Measurements from ENCODE around the gene LY6G5B.

Gene LY6G5B

DNA sequence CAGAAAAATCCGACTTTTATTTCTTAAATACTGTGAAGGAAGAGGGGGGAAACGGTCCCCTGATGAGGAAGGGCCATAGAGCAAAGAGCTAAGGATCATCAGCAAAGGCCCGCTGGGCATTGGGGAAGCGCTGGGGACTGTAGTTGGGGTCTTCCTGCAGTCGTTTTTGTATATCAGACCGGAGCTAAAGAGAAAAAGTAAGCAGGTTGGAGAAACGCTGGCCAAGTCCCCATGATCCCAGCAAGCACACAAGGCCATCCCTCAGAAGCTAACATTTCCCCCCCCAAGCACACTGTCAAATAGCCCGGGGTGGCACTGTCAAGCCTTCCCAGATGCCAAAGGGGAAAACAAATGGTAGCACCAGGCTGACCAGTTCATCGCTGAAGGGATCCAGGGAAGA, 30.7 kb upstream of the LY6G5B start:
- in situ Hi-C loops (cut with MboI; ENCODE audit: low pct_unique_long_range_greater_than_20kb, low sequenced_read_pairs) = no loop called here
- no peak for DNase-seq

DNA sequence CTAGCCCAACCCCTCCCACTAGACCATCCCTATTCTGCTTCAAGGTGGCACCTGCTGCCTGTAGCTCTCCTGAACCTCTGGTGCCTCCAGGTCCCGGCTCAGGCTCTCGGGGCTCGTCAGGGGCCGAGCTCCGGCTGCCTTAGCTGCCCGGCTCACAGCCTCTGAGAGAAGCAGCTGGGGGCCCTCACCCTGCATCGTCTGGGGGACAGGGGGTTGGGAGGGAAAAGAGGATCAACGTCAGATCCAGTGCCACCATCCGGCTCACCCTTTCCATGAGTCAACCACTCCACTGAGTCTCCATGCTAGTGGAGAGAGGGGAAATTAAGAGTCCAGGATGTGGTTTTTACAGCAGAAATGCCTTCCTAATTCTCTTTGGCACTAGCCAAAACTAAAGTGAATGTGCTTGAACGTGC, 30.3 kb upstream of the LY6G5B start:
- in situ Hi-C loops (cut with MboI; ENCODE audit: low pct_unique_long_range_greater_than_20kb, low sequenced_read_pairs) = no loop called here
- DNase-seq = no peak

DNA sequence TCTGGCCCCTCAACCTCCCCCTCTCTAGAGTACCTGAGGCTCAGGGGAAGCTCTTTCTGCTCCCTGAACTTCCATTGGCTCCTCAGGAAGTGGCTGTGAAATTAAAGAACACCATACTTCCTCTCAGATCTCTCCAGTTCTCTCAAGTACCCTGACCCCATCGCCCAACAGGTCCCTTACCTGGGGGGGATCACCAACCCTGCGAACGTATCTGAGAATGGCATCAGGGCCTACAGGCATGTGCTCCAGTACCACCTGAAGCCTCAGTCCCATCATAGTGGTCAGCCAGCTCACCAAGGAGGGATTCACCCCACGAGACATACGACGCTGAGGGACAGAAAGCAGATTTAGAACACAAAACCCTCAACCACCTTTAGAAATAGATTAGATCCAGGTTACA, 29.2 kb upstream of the LY6G5B start:
- in situ Hi-C loops (cut with MboI; ENCODE audit: low pct_unique_long_range_greater_than_20kb, low sequenced_read_pairs) = no loop called here
- DNase-seq = no peak

- no peak for DNase-seq
- in situ Hi-C loops (cut with MboI; ENCODE audit: low pct_unique_long_range_greater_than_20kb, low sequenced_read_pairs) = no loop called here
These were observed 28.4 kb upstream of the LY6G5B start for GRCh38 chr6:31641370-31641769.

GRCh38 chr6:31642798-31643570, 26.8 kb upstream of the LY6G5B start:
- in situ Hi-C loops (cut with MboI; ENCODE audit: low pct_unique_long_range_greater_than_20kb, low sequenced_read_pairs) = no loop called here
- DNase-seq = no peak

- no peak for DNase-seq
- in situ Hi-C loops (cut with MboI; ENCODE audit: low pct_unique_long_range_greater_than_20kb, low sequenced_read_pairs) = no loop called here
These were observed 25.8 kb upstream of the LY6G5B start for GRCh38 chr6:31643818-31644454.

DNA sequence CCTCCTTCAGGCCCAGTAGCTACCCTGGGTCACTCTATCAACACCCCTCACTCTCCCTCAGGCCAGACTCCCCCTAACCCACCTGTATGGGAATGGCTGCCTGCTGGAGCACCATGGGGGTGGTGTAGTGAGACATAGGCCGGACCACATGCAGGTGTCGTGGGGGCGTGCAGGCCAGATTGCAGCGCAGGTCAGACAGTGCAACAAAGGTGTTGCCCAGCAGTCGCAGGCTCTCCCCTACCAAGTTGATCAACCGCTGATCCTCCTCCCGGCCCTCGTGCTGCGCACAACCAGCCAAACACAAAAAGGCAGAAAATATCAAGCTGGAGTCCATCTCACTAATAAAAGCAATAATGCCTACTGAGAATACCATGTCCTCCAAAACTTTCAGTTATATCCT, 24.5 kb upstream of the LY6G5B start:
- in situ Hi-C loops (cut with MboI; ENCODE audit: low pct_unique_long_range_greater_than_20kb, low sequenced_read_pairs) = no loop called here
- DNase-seq = no peak

DNA sequence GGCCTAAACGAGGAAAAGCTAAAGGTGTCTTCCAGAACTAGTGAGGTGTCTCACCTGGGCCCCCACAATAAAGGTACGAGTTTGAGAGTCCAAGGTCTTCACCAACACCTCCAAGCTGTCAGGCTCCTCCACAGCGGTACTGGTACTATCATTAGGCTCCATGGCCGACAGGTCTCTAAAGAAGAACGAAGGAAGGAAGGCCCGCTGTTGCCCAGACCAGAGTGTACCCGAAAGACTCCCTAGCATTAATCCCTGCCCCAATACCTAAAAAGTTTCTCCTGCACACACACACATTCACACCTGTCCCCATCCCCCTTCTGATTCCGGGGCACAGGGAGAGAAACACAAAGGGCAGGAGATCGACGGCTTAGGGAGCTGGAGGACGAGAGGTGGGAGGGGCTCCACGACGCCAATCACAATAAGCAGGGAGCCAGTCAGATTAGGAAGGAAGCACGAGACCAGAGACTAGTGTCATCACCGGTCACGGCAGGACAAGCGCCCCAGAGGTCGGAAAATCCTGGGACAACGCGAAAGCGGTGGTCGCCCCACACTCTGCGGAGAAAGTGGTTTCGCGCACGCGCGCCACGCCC, 18.1 kb upstream of the LY6G5B start:
- DNase-seq = peak; percentile 82

GRCh38 chr6:31652925-31653724, 16.7 kb upstream of the LY6G5B start:
- in situ Hi-C loops (cut with MboI; ENCODE audit: low pct_unique_long_range_greater_than_20kb, low sequenced_read_pairs) = no loop called here
- no peak for DNase-seq

More for the DNA sequence above, 18.1 kb upstream of the LY6G5B start:
- in situ Hi-C loops (cut with MboI; ENCODE audit: low pct_unique_long_range_greater_than_20kb, low sequenced_read_pairs) = no loop called here

- in situ Hi-C loops (cut with MboI; ENCODE audit: low pct_unique_long_range_greater_than_20kb, low sequenced_read_pairs) = no loop called here
- DNase-seq = no peak
These were observed 15.0 kb upstream of the LY6G5B start for GRCh38 chr6:31654574-31655348.

- in situ Hi-C loops (cut with MboI; ENCODE audit: low pct_unique_long_range_greater_than_20kb, low sequenced_read_pairs) = no loop called here
- DNase-seq = no peak
These were observed 14.2 kb upstream of the LY6G5B start, which contains the start of gene APOM for GRCh38 chr6:31655349-31656237. TSS of gene APOM (plus strand) at chr6:31655894. CDS start at chr6:31655967, 73 bp downstream.

DNA sequence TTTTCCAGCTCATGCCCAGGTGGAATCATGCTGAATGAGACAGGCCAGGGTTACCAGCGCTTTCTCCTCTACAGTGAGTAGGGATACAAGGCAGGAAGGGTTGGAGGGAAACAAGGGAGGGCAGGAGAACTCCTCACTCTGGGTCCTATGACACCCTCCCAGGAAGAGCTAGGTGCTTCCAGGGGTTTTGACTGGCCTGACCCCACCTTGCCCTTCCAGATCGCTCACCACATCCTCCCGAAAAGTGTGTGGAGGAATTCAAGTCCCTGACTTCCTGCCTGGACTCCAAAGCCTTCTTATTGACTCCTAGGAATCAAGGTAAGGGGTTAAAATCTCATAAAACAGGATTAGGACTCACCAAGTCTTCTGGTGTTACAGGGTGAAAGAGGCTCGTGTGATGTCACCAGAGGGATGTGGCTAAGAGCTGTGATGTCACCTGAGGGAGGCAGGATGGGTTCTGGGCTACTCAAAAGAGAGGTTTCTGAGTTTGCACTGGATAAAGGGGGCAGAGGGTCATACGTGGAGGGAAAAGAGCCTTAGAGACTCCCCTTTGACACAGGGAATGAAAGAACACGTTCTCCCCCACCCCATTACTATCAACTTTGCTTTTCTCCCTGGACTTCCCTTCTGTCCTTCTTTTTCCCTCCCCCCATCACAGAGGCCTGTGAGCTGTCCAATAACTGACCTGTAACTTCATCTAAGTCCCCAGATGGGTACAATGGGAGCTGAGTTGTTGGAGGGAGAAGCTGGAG, 12.2 kb upstream of the LY6G5B start:
- DNase-seq = no peak
- in situ Hi-C loops (cut with MboI; ENCODE audit: low pct_unique_long_range_greater_than_20kb, low sequenced_read_pairs) = no loop called here

- DNase-seq = no peak
- in situ Hi-C loops (cut with MboI; ENCODE audit: low pct_unique_long_range_greater_than_20kb, low sequenced_read_pairs) = no loop called here
These were observed 11.6 kb upstream of the LY6G5B start for GRCh38 chr6:31658158-31658688.

DNA sequence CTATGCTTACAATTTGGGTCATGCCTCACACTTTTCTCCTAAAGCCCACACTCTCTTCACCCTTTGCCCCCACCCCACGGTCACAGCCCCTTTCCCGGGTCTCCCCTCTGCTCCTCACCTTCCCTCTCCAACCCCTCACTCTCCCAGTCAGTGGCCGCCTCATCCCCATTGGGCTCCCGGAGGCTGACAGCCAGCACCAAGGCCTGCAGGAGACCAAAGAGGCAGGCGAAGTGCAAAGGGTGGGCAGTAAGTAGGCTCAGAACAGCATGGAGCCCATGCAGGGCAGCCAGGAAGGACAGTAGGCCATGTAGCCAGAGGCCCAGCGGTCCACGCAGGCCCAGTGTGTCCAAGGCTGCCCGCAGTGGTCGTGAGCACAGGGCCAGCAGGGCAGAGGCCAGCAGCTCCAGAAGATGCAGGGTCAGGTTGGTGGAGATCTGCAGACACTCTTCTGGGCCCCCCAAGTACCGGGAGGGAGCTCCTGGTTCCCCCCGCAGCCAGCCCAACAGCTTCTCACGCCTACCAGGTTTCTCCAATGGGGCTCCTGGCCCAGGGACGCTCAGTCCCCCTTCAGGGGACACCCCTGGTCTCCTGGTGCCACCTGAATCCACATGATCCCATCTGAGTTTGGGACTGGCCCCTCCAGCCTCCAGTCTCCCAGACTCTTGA, 10.7 kb upstream of the LY6G5B start:
- no peak for DNase-seq
- in situ Hi-C loops (cut with MboI; ENCODE audit: low pct_unique_long_range_greater_than_20kb, low sequenced_read_pairs) = no loop called here

DNA sequence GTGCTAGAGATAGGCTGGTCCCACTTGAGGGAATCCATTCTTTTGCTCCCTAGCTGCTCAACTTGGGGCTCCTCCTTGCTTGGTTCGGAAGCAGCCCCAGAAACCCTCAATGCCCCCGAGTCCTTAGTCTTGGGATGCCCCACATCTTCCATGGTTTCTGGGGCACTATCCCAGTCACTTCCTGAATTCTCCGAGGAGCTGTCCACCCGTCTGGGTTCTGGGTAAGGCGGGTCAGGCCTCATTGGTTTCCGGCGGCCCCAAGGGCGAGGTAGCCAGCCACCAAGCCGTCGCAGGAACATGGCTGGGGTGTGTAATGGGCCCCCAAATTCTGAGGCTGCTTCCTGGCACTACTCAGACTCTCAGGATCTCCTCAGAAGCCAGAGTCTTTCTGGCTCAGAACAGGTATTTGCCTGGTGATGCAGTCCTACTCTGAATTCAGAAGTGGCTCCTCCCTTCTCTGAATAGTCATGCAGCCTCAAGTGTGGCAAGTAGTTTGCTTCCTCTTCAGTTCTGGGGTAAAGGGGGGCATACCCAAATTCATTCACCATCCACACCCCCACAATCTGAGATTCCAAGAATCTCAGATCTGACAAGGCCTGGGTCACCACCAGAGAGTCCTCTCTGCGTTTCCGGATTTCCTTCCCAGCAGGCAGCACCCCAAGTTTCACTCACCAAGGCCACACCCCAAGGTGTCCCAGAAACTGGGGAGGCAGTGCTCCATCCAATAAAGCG, 10.0 kb upstream of the LY6G5B start:
- in situ Hi-C loops (cut with MboI; ENCODE audit: low pct_unique_long_range_greater_than_20kb, low sequenced_read_pairs) = no loop called here
- peak; percentile 36 for DNase-seq

Measured in KBM-7 (cell line).